Parathyroid adenoma (tissue), 2 donors: Measurements from ENCODE around the gene BBS9.

Experiments used
- H2AFZ ChIP-seq: fragments of 300-600 bp; sonication (generic); one replicate; pipeline ENCODE4 v1.7.0; 2017; ENCODE audit warnings: antibody characterized with exemption, mild to moderate bottlenecking
- H3K27ac ChIP-seq: fragments of 300-600 bp; sonication (generic); one replicate; pipeline ENCODE4 v1.7.0; 2017
- H3K27me3 ChIP-seq: fragments of 300-600 bp; sonication (generic); one replicate; pipeline ENCODE4 v1.7.0; 2017; ENCODE audit warnings: low read length; ENCODE audit not compliant: control insufficient read depth, insufficient read depth
- H3K36me3 ChIP-seq: fragments of 300-600 bp; sonication (generic); one replicate; pipeline ENCODE4 v1.7.0; 2017; ENCODE audit warnings: low read length; ENCODE audit not compliant: control insufficient read depth, insufficient read depth
- H3K4me1 ChIP-seq: fragments of 300-600 bp; sonication (generic); one replicate; pipeline ENCODE4 v1.7.0; 2017; ENCODE audit warnings: control low read depth
- H3K4me2 ChIP-seq: fragments of 300-600 bp; sonication (generic); one replicate; pipeline ENCODE4 v1.7.0; 2017; ENCODE audit warnings: low read length
- H3K4me3 ChIP-seq: fragments of 300-600 bp; sonication (generic); one replicate; pipeline ENCODE4 v1.7.0; 2017; ENCODE audit warnings: low read depth, low read length
- H3K79me2 ChIP-seq: fragments of 300-600 bp; sonication (generic); one replicate; pipeline ENCODE4 v1.7.0; 2017; ENCODE audit warnings: control low read depth
- H3K9ac ChIP-seq: fragments of 300-600 bp; sonication (generic); one replicate; pipeline ENCODE4 v1.7.0; 2017; ENCODE audit warnings: mild to moderate bottlenecking
- H3K9me3 ChIP-seq: fragments of 300-600 bp; sonication (generic); one replicate; pipeline ENCODE4 v1.7.0; 2017; ENCODE audit warnings: low read length; ENCODE audit not compliant: control insufficient read depth
- CTCF ChIP-seq: fragments of 300-600 bp; sonication (generic); IDR thresholded peaks from one replicate; pipeline ENCODE4 v1.7.0; 2017; ENCODE audit warnings: antibody characterized with exemption, mild to moderate bottlenecking
- donor health status: primary hyperparathyroidism.

BBS9 gene

GRCh38 chr7:33550363-33550762 lies 421.0 kb downstream of the BBS9 start:
- no peak overlapping the region for H2AFZ ChIP-seq
- no peak for TF ChIP-seq CTCF

DNA sequence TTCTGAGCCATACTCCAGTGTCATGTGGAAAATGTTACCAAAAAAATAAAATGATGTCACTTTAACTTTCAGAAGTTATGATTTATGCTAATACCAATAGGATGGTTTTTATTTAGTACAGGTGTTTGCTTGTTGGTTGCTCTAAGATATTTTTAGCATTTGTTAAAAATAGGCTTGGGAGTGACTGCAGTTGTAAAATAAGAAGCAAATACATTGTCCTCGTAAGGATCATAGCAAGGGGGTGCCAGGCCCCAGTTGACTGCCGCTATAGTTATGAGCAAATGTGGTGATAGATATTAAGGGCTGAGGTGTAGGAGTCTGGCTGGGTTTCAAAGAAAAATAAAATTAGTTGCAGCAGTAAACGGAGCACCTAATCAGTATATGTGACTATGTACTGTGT lies 421.6 kb downstream of the BBS9 start:
- Histone ChIP-seq H3K9me3 (no peaks in the 10 kb centered on the region), H3K4me1 (no peaks in the 10 kb centered on the region), H3K4me3 (no peak overlapping the region), H3K4me2 (no peak overlapping the region), H2AFZ (no peak overlapping the region), H3K27me3 (no peaks in the 10 kb centered on the region), H3K36me3 (no peaks in the 10 kb centered on the region), H3K9ac (no peak overlapping the region), H3K79me2 (no peaks in the 10 kb centered on the region), H3K27ac (no peak overlapping the region)
- TF ChIP-seq CTCF = no peak

More at GRCh38 chr7:33550363-33550762, 421.0 kb downstream of the BBS9 start:
- H3K36me3 ChIP-seq = no peaks in the 10 kb centered on the region
- H3K4me2 ChIP-seq = no peak overlapping the region
- H3K4me3 ChIP-seq = no peak overlapping the region
- H3K27ac ChIP-seq = no peak overlapping the region
- H3K4me1 ChIP-seq = no peaks in the 10 kb centered on the region
- no peaks in the 10 kb centered on the region for H3K27me3 ChIP-seq
- H3K9ac ChIP-seq = no peak overlapping the region
- H3K79me2 ChIP-seq = no peaks in the 10 kb centered on the region
- no peaks in the 10 kb centered on the region for H3K9me3 ChIP-seq

DNA sequence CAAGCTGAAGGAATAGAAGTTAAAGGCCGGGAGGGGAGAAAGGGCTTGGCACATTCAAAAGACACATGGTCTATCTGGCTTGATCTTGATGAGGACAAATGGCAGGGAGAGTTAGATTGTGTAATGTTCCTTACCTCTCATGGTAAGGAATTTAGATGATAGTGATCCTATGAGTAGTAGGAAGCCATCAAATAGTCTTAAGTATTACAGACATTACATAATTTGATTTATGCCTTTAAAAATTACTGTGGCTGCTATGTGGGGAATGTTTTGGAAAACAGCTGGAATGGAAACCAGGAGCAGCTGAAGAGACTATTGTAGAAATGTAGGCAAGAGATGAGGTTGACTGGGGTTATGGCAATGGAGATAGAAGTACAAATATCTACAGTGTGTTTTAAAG lies 424.7 kb downstream of the BBS9 start:
- Histone ChIP-seq H3K27ac (no peak overlapping the region), H3K4me3 (no peak overlapping the region)
- no peak for TF ChIP-seq CTCF

DNA sequence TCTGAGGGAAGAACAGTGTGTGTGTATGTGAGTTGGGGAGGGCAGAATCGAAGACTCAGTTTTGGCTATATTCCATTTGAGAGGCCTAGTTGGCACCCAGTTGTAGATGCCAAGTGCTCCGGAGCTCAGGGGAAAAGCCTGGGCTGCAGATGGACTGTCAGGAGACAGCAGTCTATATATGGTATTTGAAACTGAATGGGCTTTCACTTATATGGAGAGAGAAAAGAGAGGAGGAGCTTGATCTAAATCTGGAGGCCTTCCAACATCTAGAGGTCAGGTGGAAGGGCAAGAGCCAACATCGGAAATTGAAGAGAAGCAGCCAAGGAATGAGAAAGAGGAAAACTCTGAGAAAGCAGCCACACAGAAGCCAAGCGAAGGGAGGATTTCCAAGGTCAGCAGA lies 425.2 kb downstream of the BBS9 start:
- Histone ChIP-seq H3K9me3 (no peaks in the 10 kb centered on the region), H3K4me2 (no peak overlapping the region), H3K36me3 (no peaks in the 10 kb centered on the region), H2AFZ (no peak overlapping the region), H3K4me3 (no peak overlapping the region), H3K27me3 (no peaks in the 10 kb centered on the region), H3K27ac (no peak overlapping the region), H3K4me1 (no peaks in the 10 kb centered on the region), H3K79me2 (no peaks in the 10 kb centered on the region), H3K9ac (no peak overlapping the region)
- TF ChIP-seq CTCF = no peak

More for the DNA sequence above, 424.7 kb downstream of the BBS9 start:
- no peaks in the 10 kb centered on the region for H3K27me3 ChIP-seq
- H3K36me3 ChIP-seq = no peaks in the 10 kb centered on the region
- H3K9me3 ChIP-seq = no peaks in the 10 kb centered on the region
- H3K79me2 ChIP-seq = no peaks in the 10 kb centered on the region
- H3K9ac ChIP-seq = no peak overlapping the region
- H3K4me2 ChIP-seq = no peak overlapping the region
- no peaks in the 10 kb centered on the region for H3K4me1 ChIP-seq
- H2AFZ ChIP-seq = no peak overlapping the region

GRCh38 chr7:33556472-33556871 lies 427.1 kb downstream of the BBS9 start:
- no peaks in the 10 kb centered on the region for H3K36me3 ChIP-seq
- no peaks in the 10 kb centered on the region for H3K79me2 ChIP-seq
- H3K9me3 ChIP-seq = no peaks in the 10 kb centered on the region
- no peaks in the 10 kb centered on the region for H3K27me3 ChIP-seq
- no peak overlapping the region for H3K4me2 ChIP-seq
- no peak overlapping the region for H2AFZ ChIP-seq
- no peak overlapping the region for H3K9ac ChIP-seq
- TF ChIP-seq CTCF = no peak
- H3K4me3 ChIP-seq = no peak overlapping the region
- H3K4me1 ChIP-seq = no peaks in the 10 kb centered on the region
- H3K27ac ChIP-seq = no peak overlapping the region
